Adipocyte (in vitro differentiated cells): Measurements from ENCODE around the gene RMRP.
"Not testable (repeated sequence)": the region's sequence is repeated elsewhere in the genome, so short reads cannot be mapped to it uniquely, and the experiment has no call there.

ENCODE experiments used
- DNase-seq: peaks from one replicate; pipeline ENCODE4 v3.0.0-alpha.2; 2015; ENCODE audit warnings: low read depth
- H3K27me3 ChIP-seq: replicated peaks from 2 replicates; pipeline ENCODE4 v1.7.0; 2013; ENCODE audit warnings: mild to moderate bottlenecking, low read length, moderate library complexity; ENCODE audit not compliant: control insufficient read depth, insufficient read depth
- H3K36me3 ChIP-seq: 2 replicates; pipeline ENCODE4 v1.7.0; 2013; ENCODE audit warnings: low read length, mild to moderate bottlenecking, moderate library complexity; ENCODE audit not compliant: control insufficient read depth, insufficient read depth, severe bottlenecking
- H3K4me1 ChIP-seq: 2 replicates; pipeline ENCODE4 v1.7.0; 2013; ENCODE audit warnings: mild to moderate bottlenecking, low read length, moderate library complexity; ENCODE audit not compliant: control insufficient read depth, insufficient read depth
- H3K4me3 ChIP-seq: 2 replicates; pipeline ENCODE4 v1.7.0; 2013; ENCODE audit warnings: mild to moderate bottlenecking, low read length, moderate library complexity
- H3K9ac ChIP-seq: 2 replicates; pipeline ENCODE4 v1.7.0; 2013; ENCODE audit warnings: mild to moderate bottlenecking, low read length, moderate library complexity
- H3K9me3 ChIP-seq: 2 replicates; pipeline ENCODE4 v1.7.0; 2013; ENCODE audit warnings: mild to moderate bottlenecking, low read length, moderate library complexity; ENCODE audit not compliant: control insufficient read depth

Gene RMRP

DNA sequence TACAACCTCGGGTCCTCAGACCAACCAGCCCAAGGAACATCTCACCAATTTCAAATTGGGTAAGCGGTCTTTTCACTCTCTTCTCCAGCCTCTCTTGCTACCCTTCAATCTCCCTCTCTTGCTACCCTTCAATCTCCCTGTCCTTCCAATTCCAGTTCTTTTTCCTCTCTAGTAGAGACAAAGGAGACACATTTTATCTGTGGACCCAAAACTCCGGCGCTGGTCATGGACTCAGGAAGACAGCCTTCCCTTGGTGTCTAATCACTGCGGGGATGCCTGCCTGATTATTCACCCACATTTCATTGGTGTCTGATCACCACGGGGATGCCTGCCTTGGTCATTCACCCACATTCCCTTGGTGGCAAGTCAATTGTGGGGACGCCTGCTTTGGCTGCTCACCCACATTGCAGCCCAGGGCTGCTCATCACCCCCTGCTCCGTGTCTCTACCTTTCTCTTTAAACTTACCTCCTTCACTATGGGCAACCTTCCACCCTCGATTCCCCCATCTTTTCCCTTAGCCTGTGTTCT, 20.3 kb downstream of the RMRP start:
- not testable (repeated sequence) for H3K36me3 ChIP-seq, H3K9ac ChIP-seq, H3K4me3 ChIP-seq, H3K9me3 ChIP-seq, H3K27me3 ChIP-seq, DNase-seq
- peaks cover 17% of the 10 kb centered on the region for H3K4me1 ChIP-seq

DNA sequence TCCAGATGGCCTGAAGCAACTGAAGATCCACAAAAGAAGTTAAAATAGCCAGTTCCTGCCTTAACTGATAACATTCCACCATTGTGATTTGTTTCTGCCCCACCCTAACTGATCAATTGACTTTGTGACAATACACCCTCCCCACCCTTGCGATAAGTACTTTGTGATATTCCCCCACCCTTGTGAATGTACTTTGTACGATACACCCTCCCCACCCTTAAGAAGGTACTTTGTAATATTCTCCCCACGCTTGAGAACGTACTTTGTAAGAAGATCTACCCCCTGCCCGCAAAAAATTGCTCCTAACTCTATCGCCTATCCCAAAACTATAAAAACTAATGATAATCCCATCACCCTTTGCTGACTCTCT, 21.0 kb downstream of the RMRP start:
- H3K4me1 ChIP-seq: peaks cover 16% of the 10 kb centered on the region
- not testable (repeated sequence) for H3K4me3 ChIP-seq, H3K9ac ChIP-seq, H3K27me3 ChIP-seq, H3K9me3 ChIP-seq, H3K36me3 ChIP-seq, DNase-seq

DNA sequence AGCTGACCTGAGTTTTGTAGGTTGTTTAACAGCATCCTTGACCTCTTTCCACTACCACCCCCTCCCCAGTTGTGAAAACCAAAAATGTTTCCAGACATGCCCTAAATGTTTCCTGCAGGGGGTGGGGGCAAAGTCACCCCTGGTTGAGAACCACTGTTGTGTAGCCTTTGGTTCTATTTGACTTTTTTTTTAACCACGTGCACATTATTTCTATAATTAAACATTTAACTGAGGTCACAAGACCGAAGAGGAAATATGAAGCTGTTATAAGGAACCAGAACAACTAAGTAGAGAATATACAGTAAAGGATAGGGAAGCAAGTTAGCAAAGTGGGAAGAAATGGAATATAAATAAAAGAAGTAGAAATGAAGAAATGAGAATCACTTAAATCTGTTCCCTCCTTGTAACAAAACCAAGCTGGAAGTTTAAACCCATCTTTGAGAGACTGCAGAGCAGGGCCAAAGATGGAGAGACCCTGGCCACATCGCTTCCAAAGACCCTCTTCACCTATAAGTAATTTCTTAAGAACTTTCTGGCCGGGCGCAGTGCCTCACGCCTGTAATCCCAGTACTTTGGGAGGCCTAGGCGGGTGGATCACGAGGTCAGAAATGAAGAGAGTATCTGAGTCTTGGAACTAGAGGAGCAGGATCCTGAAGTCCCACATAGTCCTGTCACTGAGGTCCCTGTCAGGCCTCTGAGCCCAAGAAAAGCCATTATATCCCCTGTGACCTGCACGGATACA, 21.5 kb downstream of the RMRP start:
- peaks cover 16% of the 10 kb centered on the region for H3K4me1 ChIP-seq
- no peaks in the 10 kb centered on the region for H3K36me3 ChIP-seq
- H3K9ac ChIP-seq: no peak overlapping the region
- DNase-seq: no peak
- H3K9me3 ChIP-seq: no peaks in the 10 kb centered on the region
- H3K4me3 ChIP-seq: no peak overlapping the region
- H3K27me3 ChIP-seq: no peaks in the 10 kb centered on the region

DNA sequence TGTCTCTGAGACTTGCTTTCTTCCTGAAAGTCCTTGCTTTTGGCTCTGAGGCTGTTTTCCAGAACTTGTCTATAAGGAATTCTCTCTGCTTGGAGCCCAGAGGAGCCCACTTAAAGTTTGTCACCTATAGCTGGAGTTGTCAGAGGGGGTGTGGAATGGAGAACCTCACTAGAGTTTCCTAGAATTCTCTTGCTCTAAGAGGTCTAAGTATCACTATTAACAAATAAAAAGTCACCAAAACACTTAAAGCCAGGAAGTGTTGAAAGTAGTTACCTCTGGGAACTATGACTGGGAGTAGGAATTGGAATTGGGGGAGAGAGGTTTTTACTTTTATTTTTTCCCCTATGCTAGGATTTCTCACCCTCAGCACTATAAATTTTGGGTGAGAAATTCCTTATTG, 22.1 kb downstream of the RMRP start:
- no peak overlapping the region for H3K4me3 ChIP-seq
- H3K9ac ChIP-seq: no peak overlapping the region
- no peaks in the 10 kb centered on the region for H3K36me3 ChIP-seq
- no peak for DNase-seq
- H3K27me3 ChIP-seq: no peaks in the 10 kb centered on the region
- no peaks in the 10 kb centered on the region for H3K9me3 ChIP-seq
- peaks cover 16% of the 10 kb centered on the region for H3K4me1 ChIP-seq

DNA sequence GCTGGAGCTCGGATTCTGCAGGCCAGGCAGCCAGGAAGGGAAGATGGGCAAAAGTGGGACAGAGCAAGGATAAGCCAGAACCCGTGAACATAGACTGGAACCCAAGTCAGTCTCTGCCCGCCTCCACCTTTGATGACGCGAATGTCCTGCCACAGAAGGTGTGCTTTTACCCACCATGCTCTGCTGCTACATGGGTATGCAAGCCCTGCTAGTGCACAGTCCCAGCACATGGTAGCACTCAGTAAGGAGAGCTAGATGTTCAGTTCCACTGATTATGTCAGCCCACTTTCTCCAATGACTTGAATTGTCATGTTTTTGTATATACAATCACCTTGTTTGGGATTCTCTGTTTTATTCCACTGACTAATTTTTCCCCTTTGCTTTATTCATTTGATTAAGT, 28.2 kb downstream of the RMRP start:
- no peak overlapping the region for H3K9ac ChIP-seq

DNA sequence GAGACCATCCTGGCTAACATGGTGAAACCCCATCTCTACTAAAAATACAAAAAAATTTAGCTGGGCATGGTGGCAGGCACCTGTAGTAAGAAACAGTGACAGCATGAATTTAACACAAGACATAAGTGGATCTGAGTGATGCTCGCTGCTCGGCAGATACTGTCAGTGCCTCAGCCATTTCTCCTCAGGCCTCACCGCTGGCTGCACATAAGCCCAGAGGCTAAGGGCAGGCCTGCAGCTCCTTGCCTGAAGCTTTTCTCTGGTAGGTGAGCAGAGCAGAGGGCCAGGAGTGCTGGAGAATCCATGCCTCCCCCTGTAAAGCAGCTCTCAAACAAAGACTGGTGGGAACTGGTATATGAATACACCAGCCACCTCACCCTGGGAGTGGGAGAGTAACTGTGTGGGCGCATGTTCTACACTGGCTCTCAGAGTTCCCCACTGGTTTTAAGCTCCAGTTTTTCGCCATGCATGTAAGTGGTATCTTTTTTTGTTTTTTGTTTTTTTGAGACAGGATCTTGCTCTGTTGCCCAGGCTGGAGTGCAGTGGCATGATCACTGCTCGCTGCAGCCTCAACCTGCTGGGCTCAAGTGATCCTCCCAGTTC, 29.3 kb downstream of the RMRP start:
- H3K4me3 ChIP-seq: no peak overlapping the region
- no peaks in the 10 kb centered on the region for H3K27me3 ChIP-seq
- H3K9me3 ChIP-seq: no peaks in the 10 kb centered on the region
- no peak for DNase-seq
- no peak overlapping the region for H3K9ac ChIP-seq
- H3K36me3 ChIP-seq: no peaks in the 10 kb centered on the region
- H3K4me1 ChIP-seq: peaks cover 6% of the 10 kb centered on the region

More for the DNA sequence above, 28.2 kb downstream of the RMRP start:
- Histone ChIP-seq H3K4me3 (no peak overlapping the region), H3K4me1 (peaks cover 6% of the 10 kb centered on the region), H3K9me3 (no peaks in the 10 kb centered on the region), H3K36me3 (no peaks in the 10 kb centered on the region), H3K27me3 (no peaks in the 10 kb centered on the region)
- no peak for DNase-seq

DNA sequence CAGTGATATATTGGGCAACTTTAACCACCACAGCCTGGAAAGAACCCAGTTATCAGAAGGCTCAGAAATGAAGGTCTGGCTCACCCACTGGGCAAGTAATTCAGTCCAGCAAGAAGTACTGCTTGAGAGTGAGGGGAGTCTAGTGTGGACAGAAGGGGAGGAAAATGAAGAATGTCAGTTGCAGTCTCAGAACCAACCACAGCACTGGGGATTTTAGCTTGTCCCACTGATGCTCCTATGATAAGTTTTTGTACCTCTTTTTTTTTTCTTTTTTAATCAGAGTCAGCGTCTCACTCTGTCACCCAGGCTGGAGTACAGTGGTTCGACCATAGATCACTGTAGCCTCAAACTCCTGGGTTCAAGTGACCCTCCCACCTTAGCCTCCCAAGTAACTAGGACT, 30.2 kb downstream of the RMRP start:
- Histone ChIP-seq H3K4me3 (no peak overlapping the region), H3K4me1 (peaks cover 6% of the 10 kb centered on the region), H3K36me3 (no peaks in the 10 kb centered on the region), H3K9ac (peak overlapping the region; percentile 23), H3K27me3 (no peaks in the 10 kb centered on the region), H3K9me3 (no peaks in the 10 kb centered on the region)
- DNase-seq: no peak

DNA sequence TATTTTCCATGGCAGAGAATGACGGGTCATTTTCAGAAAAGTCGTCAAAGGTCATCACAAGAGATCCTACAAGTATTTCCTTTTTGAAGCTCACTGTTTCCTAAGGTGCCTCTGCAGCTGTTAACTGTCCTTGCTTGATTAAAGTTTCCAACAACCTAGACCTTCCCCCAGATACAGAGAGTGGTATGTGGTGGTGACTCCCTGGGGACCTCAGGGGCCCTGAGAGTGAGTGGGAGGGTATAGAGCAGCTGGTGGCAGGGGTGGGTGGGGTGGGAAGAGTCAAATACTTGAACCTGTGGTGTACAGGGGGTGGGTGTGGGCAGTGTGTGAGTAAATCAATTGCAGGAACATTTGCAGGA, 38.0 kb downstream of the RMRP start:
- Histone ChIP-seq H3K9me3 (no peaks in the 10 kb centered on the region), H3K4me1 (no peaks in the 10 kb centered on the region), H3K27me3 (no peaks in the 10 kb centered on the region), H3K9ac (no peak overlapping the region), H3K36me3 (no peaks in the 10 kb centered on the region), H3K4me3 (no peak overlapping the region)
- DNase-seq: no peak

DNA sequence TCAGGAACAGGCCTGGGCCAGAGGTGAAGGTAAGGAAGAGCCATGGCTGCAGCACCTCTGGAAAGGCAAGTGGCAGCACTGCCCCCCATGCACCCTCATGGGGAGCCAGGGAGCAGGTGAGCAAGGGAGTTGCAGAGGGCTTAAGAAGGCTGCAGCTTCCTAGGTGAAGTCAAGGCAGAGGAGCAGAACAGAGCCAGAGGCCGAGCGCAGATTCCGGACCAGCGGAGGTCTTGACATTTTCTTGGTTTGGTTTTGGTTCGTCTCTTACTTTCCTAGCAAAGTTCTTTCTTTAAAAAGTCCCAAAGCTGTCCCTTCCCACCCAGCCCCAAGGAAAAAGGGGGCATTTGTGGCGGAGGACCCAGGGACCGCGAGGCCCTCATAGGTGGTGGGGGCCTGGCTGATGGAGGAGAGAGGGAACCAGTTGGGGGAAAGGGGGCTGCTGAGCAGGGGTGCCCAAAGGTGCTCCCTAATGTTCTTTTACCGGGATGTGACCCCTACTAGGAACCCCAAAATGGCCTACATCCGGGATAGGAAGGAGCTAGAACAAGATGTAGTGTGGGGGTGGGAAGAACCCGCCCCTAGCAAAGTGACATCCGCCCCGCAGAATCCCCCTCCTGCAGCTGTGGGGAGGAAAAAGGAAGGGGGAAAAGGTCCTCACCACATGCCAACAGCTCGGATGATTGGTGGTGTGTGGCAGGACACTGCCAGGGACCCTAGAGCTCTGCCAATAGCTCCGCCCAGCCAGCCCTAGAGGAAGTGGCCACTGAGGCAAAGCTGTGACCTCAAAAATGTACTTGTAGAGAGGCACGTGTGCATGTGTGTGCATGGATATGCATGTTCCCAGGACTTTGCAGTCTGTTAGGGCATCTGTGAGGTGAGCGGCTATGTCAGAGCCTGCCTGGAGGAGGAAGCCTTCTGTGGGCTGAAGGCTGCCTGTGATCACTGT, 38.7 kb downstream of the RMRP start:
- no peak for DNase-seq
- Histone ChIP-seq H3K9ac (no peak overlapping the region), H3K4me1 (no peaks in the 10 kb centered on the region), H3K4me3 (no peak overlapping the region), H3K27me3 (no peaks in the 10 kb centered on the region), H3K9me3 (no peaks in the 10 kb centered on the region), H3K36me3 (no peaks in the 10 kb centered on the region)

DNA sequence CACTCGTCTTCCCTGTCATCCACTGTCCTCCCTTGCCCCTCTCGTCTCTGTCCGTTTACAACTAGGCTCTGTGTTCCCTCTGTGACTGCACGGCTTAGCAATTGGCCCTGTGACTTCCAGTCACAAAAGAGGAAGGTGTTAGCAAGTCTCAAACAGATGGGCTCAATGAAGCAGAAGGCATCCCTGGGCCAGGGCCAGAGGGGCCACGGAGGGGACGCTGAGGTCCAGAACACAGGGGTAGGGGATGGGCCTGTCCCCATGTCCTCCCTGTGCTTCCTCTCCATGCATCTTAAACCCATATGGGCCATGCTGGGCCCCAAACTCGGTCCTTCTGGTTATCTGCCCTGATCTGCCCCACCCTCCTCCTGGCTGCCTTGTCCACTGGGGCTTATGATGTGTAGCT, 39.5 kb downstream of the RMRP start, which contains the start of gene CD72:
TSS of gene CD72 (minus strand) at position 89 of the 403 bp plus-strand sequence. CDS start 110 bp downstream, outside the sequence.
- Histone ChIP-seq H3K4me3 (peak within 1 kb of the TSS; percentile 71), H3K9ac (peak within 1 kb of the TSS; percentile 66), H3K4me1 (no peaks in the 10 kb centered on the region), H3K9me3 (no peaks in the 10 kb centered on the region), H3K36me3 (no peaks in the 10 kb centered on the region), H3K27me3 (no peaks in the 10 kb centered on the region)
- no peak for DNase-seq

DNA sequence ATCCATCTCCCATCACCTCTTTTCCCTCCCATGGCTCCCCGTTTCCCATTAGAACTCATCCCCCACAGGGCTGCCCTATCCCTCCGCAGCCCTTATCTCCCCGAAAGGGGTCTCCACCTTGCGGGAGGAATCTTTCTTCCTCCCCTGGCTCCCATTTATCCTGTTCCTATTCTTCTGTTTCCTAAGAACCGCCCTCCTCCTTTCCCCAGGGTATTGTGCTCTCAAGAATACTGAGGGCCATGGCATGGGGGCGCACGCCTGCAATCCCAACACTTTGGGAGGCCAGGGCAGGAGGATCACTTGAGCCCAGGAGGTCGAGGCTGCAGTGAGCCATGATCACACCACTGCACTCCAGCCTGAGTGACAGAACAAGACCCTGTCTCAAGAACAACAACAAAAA, 40.3 kb downstream of the RMRP start:
- DNase-seq: no peak
- peak overlapping the region; percentile 71 for H3K4me3 ChIP-seq
- no peaks in the 10 kb centered on the region for H3K27me3 ChIP-seq
- no peaks in the 10 kb centered on the region for H3K36me3 ChIP-seq
- no peaks in the 10 kb centered on the region for H3K4me1 ChIP-seq
- H3K9ac ChIP-seq: peak overlapping the region; percentile 66
- H3K9me3 ChIP-seq: no peaks in the 10 kb centered on the region
